T-cell (primary cell): ENCODE measurements around the gene NSUN7. TPM values are rescaled to one million over a fixed set of nuclear protein-coding genes. Genes with fewer than 3 reads are reported as not detected.
"Not testable (repeated sequence)": the region's sequence is repeated elsewhere in the genome, so short reads cannot be mapped to it uniquely, and the experiment has no call there.

Experiments used
- ATAC-seq, 4 experiments: fragments of 200-7000 bp in 3 of 4; fragments of 150-1000 bp in 1 of 4; cut with Tn5 transposase; replicated peaks in 1 of 4; 1 replicate in 3 of 4; 2 replicates in 1 of 4; pipeline ENCODE4 v1.10.0; 2021; ENCODE audit warnings: moderate library complexity in 3 of 4, mild to moderate bottlenecking in 2 of 4, moderate number of reproducible peaks in 1 of 4
- CTCF ChIA-PET, 2 donors: fragments of 300-600 bp; sonication (Branson Sonifier 250); formaldehyde crosslinking; loops; one replicate each; lab custom pipeline; 2022; ENCODE audit warnings: antibody characterized with exemption in 2 of 2; lab: Charles Lee
- POLR2A ChIA-PET, 2 donors: fragments of 300-600 bp; sonication (Branson Sonifier 250); formaldehyde crosslinking; loops; one replicate each; lab custom pipeline; 2022; ENCODE audit warnings: antibody characterized with exemption in 2 of 2; lab: Charles Lee
- DNase-seq, 35 experiments: peaks; one replicate each; pipeline versions ENCODE4 v3.0.0 to v3.0.0-alpha.2; 2013 to 2023
- H3K27ac ChIP-seq: one replicate; pipeline ENCODE4 v1.5.1; 2013; ENCODE audit warnings: low read length
- H3K27me3 ChIP-seq, 2 experiments: replicated peaks in 1 of 2; 1 replicate in 1 of 2; 2 replicates in 1 of 2; pipeline versions ENCODE4 v1.6.1 to v1.7.0; 2013; ENCODE audit warnings: low read length in 1 of 2, mixed read lengths in 1 of 2; ENCODE audit not compliant: control insufficient read depth in 2 of 2, insufficient read depth in 2 of 2; ENCODE audit errors: extremely low read depth in 1 of 2
- H3K36me3 ChIP-seq, 2 donors: 1 replicate in 1 of 2; 2 replicates in 1 of 2; pipeline versions ENCODE4 v1.6.1 to v1.7.0; 2013; ENCODE audit warnings: low read length in 1 of 2; ENCODE audit not compliant: control insufficient read depth in 2 of 2, insufficient read depth in 1 of 2; ENCODE audit errors: extremely low read depth in 1 of 2
- H3K4me1 ChIP-seq, 2 experiments: 1 replicate in 1 of 2; 2 replicates in 1 of 2; pipeline versions ENCODE4 v1.6.1 to v1.7.0; 2013; ENCODE audit warnings: low read length in 2 of 2, mixed read lengths in 1 of 2; ENCODE audit not compliant: insufficient read depth in 2 of 2, control insufficient read depth in 1 of 2; ENCODE audit errors: extremely low read depth in 1 of 2
- H3K4me3 ChIP-seq, 2 donors: 1 replicate in 1 of 2; 2 replicates in 1 of 2; pipeline versions ENCODE4 v1.5.1 to v1.7.0; 2013; ENCODE audit warnings: mild to moderate bottlenecking in 2 of 2, low read length in 1 of 2, moderate library complexity in 1 of 2; ENCODE audit not compliant: control insufficient read depth in 1 of 2; ENCODE audit errors: extremely low read depth in 1 of 2
- H3K9me3 ChIP-seq: 2 replicates; pipeline ENCODE4 v1.7.0; 2013
- H3K27ac Mint-ChIP-seq, 2 donors: one replicate each; pipeline ENCODE4 v1.8.0; 2020 to 2021; ENCODE audit warnings: mild to moderate bottlenecking in 2 of 2, mixed read lengths in 2 of 2
- H3K27me3 Mint-ChIP-seq, 2 donors: one replicate each; pipeline ENCODE4 v1.8.0; 2021 to 2022; ENCODE audit warnings: mixed read lengths in 2 of 2
- H3K36me3 Mint-ChIP-seq: one replicate; pipeline ENCODE4 v1.8.0; 2021; ENCODE audit warnings: mixed read lengths
- H3K4me1 Mint-ChIP-seq, 3 donors: one replicate each; pipeline ENCODE4 v1.8.0; 2020 to 2022; ENCODE audit warnings: mixed read lengths in 3 of 3, mild to moderate bottlenecking in 1 of 3
- H3K4me3 Mint-ChIP-seq, 3 donors: one replicate each; pipeline ENCODE4 v1.8.0; 2020 to 2022; ENCODE audit warnings: mild to moderate bottlenecking in 3 of 3, mixed read lengths in 3 of 3, moderate library complexity in 3 of 3
- H3K9me3 Mint-ChIP-seq, 3 donors: one replicate each; pipeline ENCODE4 v1.8.0; 2020 to 2022; ENCODE audit warnings: mixed read lengths in 3 of 3
- WGBS: methylation state at CpG from one replicate; pipeline ENCODE4 v1.1.5; 2013; ENCODE audit warnings: missing lambda C conversion rate; ENCODE audit not compliant: insufficient coverage; 5-methylcytosine and 5-hydroxymethylcytosine counted together
- total RNA-seq, 35 experiments: library from RNA in 6 of 35; stranded (reverse) in 6 of 35; fragments of 120-200 nt in 1 of 35; gene quantifications; one replicate each; pipeline versions ENCODE4 v1.2.1 to v1.2.4 and lab custom pipeline; 2013 to 2026

Gene NSUN7
- total RNA-seq, 5 donors from 2014 or later (not counting 1 experiment from before 2014, with no cell fraction given), result 0.28 to 1.0 (median 0.54) TPM

- ATAC-seq, result no peak
- no peaks in the 10 kb centered on the region for H3K36me3 ChIP-seq
- Mint-ChIP-seq H3K27me3 (no peaks in the 10 kb centered on the region), H3K36me3 (no peaks in the 10 kb centered on the region), H3K27ac (no peak overlapping the region), H3K4me3 (no peak overlapping the region), H3K4me1 (no peaks in the 10 kb centered on the region), H3K9me3 (no peaks in the 10 kb centered on the region)
- no peaks in the 10 kb centered on the region for H3K9me3 ChIP-seq
- H3K27ac ChIP-seq, result no peak overlapping the region
- DNase-seq, result no peak
- H3K4me1 ChIP-seq, result no peaks in the 10 kb centered on the region
- 87% methylated on average over 4 of the region's 8 CpGs for WGBS
- POLR2A ChIA-PET, result no interaction called here
- CTCF ChIA-PET, result no interaction called here
- H3K4me3 ChIP-seq, result no peak overlapping the region
- no peaks in the 10 kb centered on the region for H3K27me3 ChIP-seq
Measured at GRCh38 chr4:40812386-40812785, 62.6 kb downstream of the NSUN7 start.

- Histone ChIP-seq H3K36me3 (no peaks in the 10 kb centered on the region), H3K27ac (no peak overlapping the region), H3K4me1 (no peaks in the 10 kb centered on the region), H3K9me3 (no peaks in the 10 kb centered on the region), H3K27me3 (no peaks in the 10 kb centered on the region), H3K4me3 (no peak overlapping the region)
- no peaks in the 10 kb centered on the region for H3K36me3 Mint-ChIP-seq
- ATAC-seq (no peak), DNase-seq (no peak)
- POLR2A ChIA-PET, result no interaction called here
- H3K27ac Mint-ChIP-seq, result no peak overlapping the region
- no peaks in the 10 kb centered on the region for H3K9me3 Mint-ChIP-seq
- H3K4me1 Mint-ChIP-seq, result no peaks in the 10 kb centered on the region
- no peaks in the 10 kb centered on the region for H3K27me3 Mint-ChIP-seq
- no CpG with 5 or more reads among the region's 2 CpGs for WGBS
- no peak overlapping the region for H3K4me3 Mint-ChIP-seq
- CTCF ChIA-PET, result no interaction called here
Measured at GRCh38 chr4:40812856-40813255, 63.1 kb downstream of the NSUN7 start.

- H3K36me3 Mint-ChIP-seq, H3K4me3 ChIP-seq, H3K27ac Mint-ChIP-seq, H3K27me3 ChIP-seq, ATAC-seq, H3K36me3 ChIP-seq, H3K9me3 Mint-ChIP-seq, H3K9me3 ChIP-seq, H3K4me1 ChIP-seq, CTCF ChIA-PET, H3K27me3 Mint-ChIP-seq, H3K4me1 Mint-ChIP-seq, H3K27ac ChIP-seq, H3K4me3 Mint-ChIP-seq, POLR2A ChIA-PET, DNase-seq: not testable (repeated sequence)
- WGBS, result 86% methylated on average over 2 of the region's 6 CpGs
Measured at GRCh38 chr4:40817157-40817556, 67.4 kb downstream of the NSUN7 start.

GRCh38 chr4:40820101-40820500, 70.3 kb downstream of the NSUN7 start:
- Histone ChIP-seq H3K9me3 (no peaks in the 10 kb centered on the region), H3K4me1 (no peaks in the 10 kb centered on the region), H3K4me3 (no peak overlapping the region), H3K27me3 (no peaks in the 10 kb centered on the region), H3K27ac (no peak overlapping the region), H3K36me3 (no peaks in the 10 kb centered on the region)
- POLR2A ChIA-PET, result no interaction called here
- DNase-seq (no peak), ATAC-seq (no peak)
- CTCF ChIA-PET, result no interaction called here
- H3K4me1 Mint-ChIP-seq, result no peaks in the 10 kb centered on the region
- WGBS, result 94% methylated on average over 6 of the region's 11 CpGs
- H3K36me3 Mint-ChIP-seq, result no peaks in the 10 kb centered on the region
- no peak overlapping the region for H3K4me3 Mint-ChIP-seq
- no peak overlapping the region for H3K27ac Mint-ChIP-seq
- no peaks in the 10 kb centered on the region for H3K9me3 Mint-ChIP-seq
- no peaks in the 10 kb centered on the region for H3K27me3 Mint-ChIP-seq

- no peak overlapping the region for H3K4me3 ChIP-seq
- ATAC-seq (no peak), DNase-seq (no peak)
- no peaks in the 10 kb centered on the region for H3K36me3 ChIP-seq
- H3K4me3 Mint-ChIP-seq, result no peak overlapping the region
- H3K9me3 ChIP-seq, result no peaks in the 10 kb centered on the region
- no peaks in the 10 kb centered on the region for H3K27me3 Mint-ChIP-seq
- H3K27me3 ChIP-seq, result no peaks in the 10 kb centered on the region
- no peaks in the 10 kb centered on the region for H3K4me1 ChIP-seq
- POLR2A ChIA-PET, result no interaction called here
- H3K9me3 Mint-ChIP-seq, result no peaks in the 10 kb centered on the region
- H3K27ac ChIP-seq, result no peak overlapping the region
- CTCF ChIA-PET, result no interaction called here
- H3K27ac Mint-ChIP-seq, result no peak overlapping the region
- peaks cover 0 to 3% (median 2%) of the 10 kb centered on the region in 3 donors for H3K4me1 Mint-ChIP-seq
- 77% methylated on average over 5 of the region's 8 CpGs for whole genome bisulfite sequencing
- no peaks in the 10 kb centered on the region for H3K36me3 Mint-ChIP-seq
Measured at GRCh38 chr4:40822420-40823166, 72.8 kb downstream of the NSUN7 start.

GRCh38 chr4:40825014-40825838, 75.5 kb downstream of the NSUN7 start:
- no peak overlapping the region for H3K27ac ChIP-seq
- no peaks in the 10 kb centered on the region for H3K36me3 Mint-ChIP-seq
- no peaks in the 10 kb centered on the region for H3K9me3 ChIP-seq
- H3K36me3 ChIP-seq, result no peaks in the 10 kb centered on the region
- DNase-seq (no peak), ATAC-seq (no peak)
- no peak overlapping the region for H3K4me3 Mint-ChIP-seq
- H3K4me1 ChIP-seq, result no peaks in the 10 kb centered on the region
- peaks cover 0 to 4% (median 0%) of the 10 kb centered on the region in 3 donors for H3K9me3 Mint-ChIP-seq
- peaks cover 0 to 5% of the 10 kb centered on the region in 2 donors for H3K27me3 Mint-ChIP-seq
- ChIA-PET POLR2A (no interaction called here), CTCF (no interaction called here)
- H3K4me3 ChIP-seq, result no peak overlapping the region
- no peaks in the 10 kb centered on the region for H3K27me3 ChIP-seq
- peaks cover 0 to 3% (median 2%) of the 10 kb centered on the region in 3 donors for H3K4me1 Mint-ChIP-seq
- WGBS, result 84% methylated on average over 17 of the region's 19 CpGs
- H3K27ac Mint-ChIP-seq, result no peak overlapping the region
